IMR-90 (cell line): Measurements from ENCODE around the gene GLTPD2. TPM values are rescaled to one million over a fixed set of nuclear protein-coding genes. Genes with fewer than 3 reads are reported as not detected.

Experiments
- ATAC-seq: fragments of 200-7000 bp; cut with Tn5 transposase; 2 replicates; pipeline ENCODE4 v1.9.1; 2020; ENCODE audit warnings: low read depth, mild to moderate bottlenecking, moderate library complexity
- BruUV-seq: library from RNA; stranded (reverse); fragments of 400-500 nt; replicated peaks from 2 replicates; lab custom pipeline; 2021; lab: Mats Ljungman, UMichigan
- CTCF ChIA-PET: fragments of 300-600 bp; formaldehyde crosslinking; extraction: SDS; loops from one replicate; lab custom pipeline; 2021; ENCODE audit warnings: antibody characterized with exemption; lab: Yijun Ruan, JAX
- POLR2A ChIA-PET: fragments of 300-600 bp; sonication (Branson Sonifier 250); formaldehyde crosslinking; loops from one replicate; lab custom pipeline; 2022; ENCODE audit warnings: antibody characterized with exemption; ENCODE audit not compliant: unreplicated experiment; lab: Charles Lee
- DNase-seq: peaks from one replicate; pipeline ENCODE4 v3.0.0; 2013
- H2AFZ ChIP-seq: replicated peaks from 2 replicates; pipeline ENCODE3; 2013; ENCODE audit warnings: low read length, mild to moderate bottlenecking; ENCODE audit not compliant: poor library complexity
- H2AK5ac ChIP-seq: 2 replicates; pipeline ENCODE4 v1.6.1; 2013; ENCODE audit warnings: low read depth, low read length, inconsistent platforms
- H2AK9ac ChIP-seq: replicated peaks from 2 replicates; pipeline ENCODE3; 2013; ENCODE audit warnings: mild to moderate bottlenecking, low read depth, low read length, moderate library complexity; ENCODE audit not compliant: poor library complexity
- H2BK120ac ChIP-seq: 2 replicates; pipeline ENCODE4 v1.6.1; 2013; ENCODE audit warnings: low read depth, low read length, inconsistent platforms
- H2BK15ac ChIP-seq: 3 replicates; pipeline ENCODE4 v1.6.1; 2013; ENCODE audit warnings: low read depth, low read length, inconsistent platforms
- H2BK20ac ChIP-seq: 2 replicates; pipeline ENCODE4 v1.6.1; 2013; ENCODE audit warnings: low read depth, mild to moderate bottlenecking, inconsistent platforms, low read length, moderate library complexity
- H2BK5ac ChIP-seq: 2 replicates; pipeline ENCODE4 v1.6.1; 2013; ENCODE audit warnings: mild to moderate bottlenecking, low read depth, low read length, inconsistent platforms; ENCODE audit not compliant: poor library complexity, severe bottlenecking
- H3K14ac ChIP-seq: replicated peaks from 2 replicates; pipeline ENCODE4 v1.6.1; 2013; ENCODE audit warnings: low read depth, low read length, inconsistent platforms
- H3K18ac ChIP-seq: 2 replicates; pipeline ENCODE4 v1.6.1; 2013; ENCODE audit warnings: low read depth, low read length, control low read depth
- H3K23ac ChIP-seq: 2 replicates; pipeline ENCODE4 v1.6.1; 2013; ENCODE audit warnings: low read depth, low read length, inconsistent platforms
- H3K27ac ChIP-seq: 2 replicates; pipeline ENCODE4 v1.5.1; 2013; ENCODE audit warnings: mild to moderate bottlenecking, control low read depth, low read length; ENCODE audit not compliant: insufficient read depth
- H3K27me3 ChIP-seq: 2 replicates; pipeline ENCODE4 v1.6.1; 2013; ENCODE audit warnings: low read length; ENCODE audit not compliant: control insufficient read depth, insufficient read depth
- H3K36me3 ChIP-seq: 2 replicates; pipeline ENCODE4 v1.6.1; 2013; ENCODE audit warnings: low read length, mixed read lengths; ENCODE audit not compliant: control insufficient read depth, insufficient read depth
- H3K4ac ChIP-seq: 2 replicates; pipeline ENCODE4 v1.6.1; 2013; ENCODE audit warnings: low read depth, low read length, inconsistent platforms
- H3K4me1 ChIP-seq: 2 replicates; pipeline ENCODE4 v1.6.1; 2013; ENCODE audit warnings: low read length, mixed read lengths; ENCODE audit not compliant: control insufficient read depth, insufficient read depth
- H3K4me2 ChIP-seq: 2 replicates; pipeline ENCODE4 v1.6.1; 2013; ENCODE audit warnings: low read depth, mild to moderate bottlenecking, control low read depth, low read length, moderate library complexity
- H3K4me3 ChIP-seq: 2 replicates; pipeline ENCODE4 v1.5.1; 2013; ENCODE audit warnings: low read depth, mild to moderate bottlenecking, control low read depth, low read length, moderate library complexity; ENCODE audit not compliant: insufficient read depth
- H3K56ac ChIP-seq: 2 replicates; pipeline ENCODE4 v1.6.1; 2013; ENCODE audit warnings: low read length, inconsistent platforms; ENCODE audit not compliant: insufficient read depth; ENCODE audit errors: extremely low read depth
- H3K79me1 ChIP-seq, 2 experiments: 2 replicates each; pipeline ENCODE4 v1.6.1; 2013; ENCODE audit warnings: low read length in 2 of 2, inconsistent platforms in 1 of 2, low read depth in 1 of 2
- H3K9ac ChIP-seq: 2 replicates; pipeline ENCODE4 v1.6.1; 2013; ENCODE audit warnings: low read depth, low read length, control low read depth
- H3K9me1 ChIP-seq: 2 replicates; pipeline ENCODE4 v1.6.1; 2013; ENCODE audit warnings: low read length, inconsistent platforms; ENCODE audit not compliant: insufficient read depth
- H3K9me3 ChIP-seq: 2 replicates; pipeline ENCODE4 v1.6.1; 2013; ENCODE audit warnings: low read length; ENCODE audit not compliant: control insufficient read depth, insufficient read depth
- H4K20me1 ChIP-seq: 2 replicates; pipeline ENCODE4 v1.6.1; 2013; ENCODE audit warnings: low read length, inconsistent platforms; ENCODE audit not compliant: insufficient read depth
- H4K5ac ChIP-seq: 2 replicates; pipeline ENCODE4 v1.6.1; 2013; ENCODE audit warnings: mild to moderate bottlenecking, low read depth, low read length, control low read depth
- H4K8ac ChIP-seq, 2 experiments: 2 replicates each; pipeline ENCODE4 v1.6.1; 2013; ENCODE audit warnings: low read depth in 2 of 2, low read length in 2 of 2, control low read depth in 1 of 2, inconsistent platforms in 1 of 2
- H4K91ac ChIP-seq: 2 replicates; pipeline ENCODE4 v1.6.1; 2013; ENCODE audit warnings: low read depth, low read length, inconsistent platforms; ENCODE audit not compliant: insufficient read depth
- CHD1 ChIP-seq: IDR thresholded peaks from 2 replicates; pipeline ENCODE4 v1.6.1; 2012; ENCODE audit warnings: low read depth, low read length, improper control_type of control experiment
- CTCF ChIP-seq: conservative IDR thresholded peaks from 2 replicates; pipeline ENCODE4 v1.5.1; 2012; ENCODE audit warnings: mild to moderate bottlenecking, low read depth, low read length, improper control_type of control experiment
- FOS ChIP-seq: fragments of 150-350 bp; IDR thresholded peaks from 2 replicates; pipeline ENCODE4 v1.6.1; 2016; ENCODE audit warnings: low read depth, low read length
- MXI1 ChIP-seq: IDR thresholded peaks from 2 replicates; pipeline ENCODE4 v1.6.1; 2012; ENCODE audit warnings: low read depth, mild to moderate bottlenecking, low read length, moderate library complexity, borderline replicate concordance
- POLR2A ChIP-seq: IDR thresholded peaks from 2 replicates; pipeline ENCODE4 v1.6.1; 2012; ENCODE audit warnings: mild to moderate bottlenecking, low read depth, low read length
- RAD21 ChIP-seq: IDR thresholded peaks from 2 replicates; pipeline ENCODE4 v1.6.1; 2012; ENCODE audit warnings: low read length, improper control_type of control experiment
- USF2 ChIP-seq: fragments of 150-350 bp; IDR thresholded peaks from 2 replicates; pipeline ENCODE4 v1.6.1; 2017; ENCODE audit warnings: mild to moderate bottlenecking, antibody characterized with exemption, low read length, low read depth
- WGBS, 2 experiments: methylation state at CpG; one replicate each; pipeline versions ENCODE4 v1.1.5 to v1.1.7; 2013; ENCODE audit warnings: missing lambda C conversion rate in 2 of 2; ENCODE audit not compliant: insufficient read length in 1 of 2; ENCODE audit errors: extremely low coverage in 2 of 2; 5-methylcytosine and 5-hydroxymethylcytosine counted together
- dilution Hi-C: fragments of 300-500 bp; cut with HindIII; formaldehyde crosslinking; loops from one replicate; pipeline ENCODE4 v1.14.3; 2018; ENCODE audit warnings: low sequenced_read_pairs; ENCODE audit not compliant: unreplicated experiment
- in situ Hi-C: fragments of 300-500 bp; cut with MboI; formaldehyde crosslinking; loops from 3 replicates; pipeline ENCODE4 v1.14.3; 2019; ENCODE audit warnings: low sequenced_read_pairs, inconsistent platforms, mixed read lengths
- intact Hi-C: fragments of 100-400 bp; cut with micrococcal nuclease; formaldehyde crosslinking; loops from 2 replicates; pipeline ENCODE4 v1.10.0; 2022
- polyA plus RNA-seq, 3 experiments: library from polyadenylated mRNA; depleted of rRNA; stranded (reverse); fragments of >200 nt; gene quantifications; 2 replicates each; pipeline ENCODE4 v1.2.3, GENCODE V29; 2012; ENCODE audit warnings: low replicate concordance in 1 of 3
- total RNA-seq: library from RNA; depleted of rRNA; stranded (reverse); fragments of >200 nt; gene quantifications from 2 replicates; pipeline ENCODE4 v1.2.3, GENCODE V29; 2012

GLTPD2 gene
- total and polyA plus RNA-seq, 2 of the 4 experiments (the other 2 are of a cell fraction): not detected

DNA sequence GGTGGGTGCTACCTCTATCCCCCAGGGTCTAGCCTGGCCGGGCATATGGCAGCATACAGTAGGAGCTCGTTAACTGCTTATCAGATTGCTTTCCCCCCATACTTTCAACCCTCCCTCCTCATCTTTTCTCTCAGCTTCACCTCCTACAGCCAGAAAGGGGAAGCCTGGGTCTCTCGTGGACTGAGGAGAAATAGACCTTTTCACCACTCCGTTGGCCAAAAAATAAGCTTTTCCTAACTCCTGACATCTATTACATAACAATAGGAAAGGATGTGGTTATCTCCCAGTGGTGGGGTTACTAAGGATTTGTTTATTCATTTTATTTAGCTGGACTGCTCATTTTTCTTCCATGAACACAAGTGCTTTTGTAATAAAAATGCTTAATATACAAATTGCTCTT, 40.1 kb upstream of the GLTPD2 start:
- ChIA-PET CTCF (no interaction called here), POLR2A (no interaction called here)
- Histone ChIP-seq H4K20me1 (no peaks in the 10 kb centered on the region), H3K27me3 (peaks cover 49% of the 10 kb centered on the region), H3K14ac (no peak overlapping the region), H3K27ac (no peak overlapping the region), H4K8ac (no peak overlapping the region), H2BK15ac (no peak overlapping the region), H3K4me3 (no peak overlapping the region), H3K9me1 (no peaks in the 10 kb centered on the region), H2AFZ (no peak overlapping the region), H4K91ac (no peak overlapping the region), H2BK5ac (no peak overlapping the region), H3K79me1 (no peaks in the 10 kb centered on the region), H3K18ac (no peak overlapping the region), H2BK20ac (no peak overlapping the region), H3K9ac (no peak overlapping the region), H2AK9ac (no peak overlapping the region), H3K4me1 (peaks cover 2% of the 10 kb centered on the region; the same call in 1 of the 2 replicates), H3K36me3 (no peaks in the 10 kb centered on the region), H2BK120ac (no peak overlapping the region), H4K5ac (no peak overlapping the region), H3K4me2 (no peak overlapping the region), H3K23ac (no peak overlapping the region), H2AK5ac (no peak overlapping the region), H3K4ac (no peak overlapping the region), H3K9me3 (no peaks in the 10 kb centered on the region), H3K56ac (no peak overlapping the region)
- ATAC-seq (no peak), DNase-seq (no peak)
- in situ Hi-C loops: no loop called here
- dilution Hi-C loops: no loop called here
- no CpG with 5 or more reads among the region's 4 CpGs for WGBS, 2 experiments
- BruUV-seq: no TSS peak
- intact Hi-C loops: no loop called here
- no peak for TF ChIP-seq CTCF
- TF ChIP-seq USF2: no peak
- no peak for TF ChIP-seq MXI1
- no peak for TF ChIP-seq CHD1
- TF ChIP-seq POLR2A: no peak
- TF ChIP-seq FOS: no peak
- no peak for TF ChIP-seq RAD21
